SK-N-SH (cell line): ENCODE measurements around the gene HACE1. TPM values are rescaled to one million over a fixed set of nuclear protein-coding genes. Genes with fewer than 3 reads are reported as not detected.

Experiments
- CTCF ChIA-PET: fragments of 300-600, 350-600 bp; formaldehyde crosslinking; extraction: SDS; loops from one replicate; lab custom pipeline; 2021; lab: Yijun Ruan, JAX
- POLR2A ChIA-PET: fragments of 350-600 bp; sonication (Branson Sonifier 250); formaldehyde crosslinking; extraction: SDS; loops from one replicate; lab custom pipeline; 2020; ENCODE audit warnings: antibody characterized with exemption, inconsistent platforms; lab: Yijun Ruan, JAX
- DNase-seq: peaks from one replicate; pipeline ENCODE4 v3.0.0; 2012
- H2AFZ ChIP-seq: fragments of 200-600 bp; sonication (generic); 2 replicates; pipeline ENCODE4 v1.8.1; 2016; ENCODE audit warnings: antibody characterized with exemption, mild to moderate bottlenecking, low read depth
- H3F3A ChIP-seq: fragments of 200-600 bp; sonication (generic); replicated peaks from 2 replicates; pipeline ENCODE3; 2016; ENCODE audit warnings: antibody characterized with exemption, mild to moderate bottlenecking; ENCODE audit not compliant: insufficient read depth
- H3K27ac ChIP-seq, 2 experiments: fragments of 200-500 bp in 1 of 2; fragments of 200-600 bp in 1 of 2; sonication (Bioruptor generic) in 1 of 2; sonication (generic), shearing (Covaris generic) in 1 of 2; 2 replicates each; pipeline versions ENCODE4 v1.5.1 to v1.6.1; 2014 to 2016; ENCODE audit warnings: low read depth in 2 of 2, inconsistent platforms in 1 of 2, low read length in 1 of 2, mild to moderate bottlenecking in 1 of 2, mixed read lengths in 1 of 2
- H3K27me3 ChIP-seq: fragments of 200-600 bp; sonication (generic), shearing (Covaris generic); 2 replicates; pipeline ENCODE4 v1.6.1; 2016; ENCODE audit warnings: mixed run types; ENCODE audit not compliant: insufficient read depth
- H3K36me3 ChIP-seq, 2 experiments: fragments of 200-500 bp in 1 of 2; fragments of 200-600 bp in 1 of 2; sonication (Bioruptor generic) in 1 of 2; sonication (generic) in 1 of 2; replicated peaks in 1 of 2; 2 replicates each; pipeline versions ENCODE3 to v1.5.1; 2014 to 2016; ENCODE audit warnings: low read length in 1 of 2, mild to moderate bottlenecking in 1 of 2; ENCODE audit not compliant: insufficient read depth in 2 of 2, control insufficient read depth in 1 of 2
- H3K4me1 ChIP-seq, 2 experiments: fragments of 200-500 bp in 1 of 2; fragments of 200-600 bp in 1 of 2; sonication (Bioruptor generic) in 1 of 2; sonication (generic), shearing (Covaris generic) in 1 of 2; 2 replicates each; pipeline versions ENCODE4 v1.5.1 to v1.6.1; 2014 to 2016; ENCODE audit warnings: low read depth in 1 of 2, low read length in 1 of 2, mixed run types in 1 of 2; ENCODE audit not compliant: insufficient read depth in 2 of 2, control insufficient read depth in 1 of 2
- H3K4me2 ChIP-seq: fragments of 200-600 bp; sonication (generic), shearing (Covaris generic); 2 replicates; pipeline ENCODE4 v1.6.1; 2017; ENCODE audit warnings: mixed run types
- H3K4me3 ChIP-seq, 2 experiments: fragments of 200-500 bp in 1 of 2; fragments of 200-600 bp in 1 of 2; sonication (Bioruptor generic) in 1 of 2; sonication (generic), shearing (Covaris generic) in 1 of 2; 2 replicates each; pipeline versions ENCODE4 v1.5.1 to v1.8.1; 2014 to 2016; ENCODE audit warnings: low read depth in 2 of 2, inconsistent platforms in 1 of 2, low read length in 1 of 2, mild to moderate bottlenecking in 1 of 2, mixed read lengths in 1 of 2, moderate library complexity in 1 of 2
- H3K79me2 ChIP-seq: fragments of 200-600 bp; sonication (generic); 2 replicates; pipeline ENCODE4 v1.8.1; 2017; ENCODE audit warnings: mild to moderate bottlenecking; ENCODE audit not compliant: insufficient read depth
- H3K9ac ChIP-seq: fragments of 200-600 bp; sonication (generic); 2 replicates; pipeline ENCODE4 v1.6.1; 2017; ENCODE audit warnings: mixed run types
- H3K9me2 ChIP-seq: fragments of 200-600 bp; sonication (generic); 2 replicates; pipeline ENCODE4 v1.6.1; 2017; ENCODE audit warnings: mixed run types
- H3K9me3 ChIP-seq: fragments of 200-600 bp; sonication (generic); 2 replicates; pipeline ENCODE4 v1.6.1; 2017; ENCODE audit warnings: mixed run types, mild to moderate bottlenecking, moderate library complexity
- H4K20me1 ChIP-seq: fragments of 200-600 bp; sonication (generic); 2 replicates; pipeline ENCODE4 v1.6.1; 2017; ENCODE audit warnings: mild to moderate bottlenecking, mixed run types; ENCODE audit not compliant: insufficient read depth
- EP300 ChIP-seq, 2 experiments: IDR thresholded peaks; 2 replicates each; pipeline versions ENCODE4 v1.4.0 to v1.6.1; 2012; ENCODE audit warnings: borderline replicate concordance in 1 of 2, low read depth in 1 of 2, low read length in 1 of 2
- FOSL2 ChIP-seq: IDR thresholded peaks from 2 replicates; pipeline ENCODE4 v1.4.0; 2012; ENCODE audit warnings: low read depth, mild to moderate bottlenecking, moderate library complexity, borderline replicate concordance
- FOXJ3 ChIP-seq: sonication (generic); formaldehyde crosslinking; IDR thresholded peaks from 2 replicates; pipeline ENCODE4 v1.5.1; 2020; ENCODE audit warnings: mild to moderate bottlenecking, missing genetic modification reagents
- GABPA ChIP-seq: IDR thresholded peaks from 2 replicates; pipeline ENCODE4 v1.4.0; 2012; ENCODE audit warnings: low read depth, mild to moderate bottlenecking
- GATA2 ChIP-seq: sonication (generic); formaldehyde crosslinking; IDR thresholded peaks from 2 replicates; pipeline ENCODE4 v1.5.0; 2020; ENCODE audit warnings: mild to moderate bottlenecking, missing genetic modification reagents
- MEF2A ChIP-seq: IDR thresholded peaks from 2 replicates; pipeline ENCODE4 v1.4.0; 2012; ENCODE audit warnings: low read depth, borderline replicate concordance
- MXI1 ChIP-seq: IDR thresholded peaks from 2 replicates; pipeline ENCODE4 v1.6.1; 2012; ENCODE audit warnings: mild to moderate bottlenecking, low read depth, low read length, improper control_type of control experiment
- NFIC ChIP-seq: IDR thresholded peaks from 2 replicates; pipeline ENCODE4 v1.4.0; 2012; ENCODE audit warnings: borderline replicate concordance
- NRF1 ChIP-seq: IDR thresholded peaks from 2 replicates; pipeline ENCODE4 v1.6.1; 2012; ENCODE audit warnings: low read depth, mild to moderate bottlenecking, low read length
- RAD21 ChIP-seq: IDR thresholded peaks from 2 replicates; pipeline ENCODE4 v1.6.1; 2012; ENCODE audit warnings: mild to moderate bottlenecking, low read length
- RFX5 ChIP-seq: IDR thresholded peaks from 2 replicates; pipeline ENCODE4 v1.6.1; 2012; ENCODE audit warnings: mild to moderate bottlenecking, improper control_type of control experiment, low read length
- SIN3A ChIP-seq: IDR thresholded peaks from 2 replicates; pipeline ENCODE4 v1.6.1; 2012; ENCODE audit warnings: low read depth, mild to moderate bottlenecking, low read length, moderate library complexity, borderline replicate concordance
- TAF1 ChIP-seq: IDR thresholded peaks from 2 replicates; pipeline ENCODE4 v1.6.1; 2012; ENCODE audit warnings: low read depth, mild to moderate bottlenecking, low read length, moderate library complexity, borderline replicate concordance
- TCF12 ChIP-seq: IDR thresholded peaks from 2 replicates; pipeline ENCODE4 v1.4.0; 2012
- TEAD4 ChIP-seq: IDR thresholded peaks from 2 replicates; pipeline ENCODE4 v1.4.0; 2012; ENCODE audit warnings: mild to moderate bottlenecking, borderline replicate concordance; ENCODE audit not compliant: insufficient read depth
- USF1 ChIP-seq: IDR thresholded peaks from 2 replicates; pipeline ENCODE4 v1.4.0; 2012; ENCODE audit warnings: low read depth, borderline replicate concordance
- YY1 ChIP-seq: IDR thresholded peaks from 2 replicates; pipeline ENCODE4 v1.4.0; 2012; ENCODE audit warnings: low read depth, mild to moderate bottlenecking
- ZBTB33 ChIP-seq: IDR thresholded peaks from 2 replicates; pipeline ENCODE4 v1.4.0; 2012; ENCODE audit warnings: low read depth, borderline replicate concordance
- WGBS: methylation state at CpG from one replicate; pipeline ENCODE4 v1.1.6; 2017; ENCODE audit warnings: low lambda C conversion rate; 5-methylcytosine and 5-hydroxymethylcytosine counted together
- polyA plus RNA-seq, 3 experiments: library from polyadenylated mRNA; depleted of rRNA; stranded (reverse); fragments of >200 nt; gene quantifications; 2 replicates each; pipeline ENCODE4 v1.2.3, GENCODE V29; 2012
- TF ChIP-seq, protein P1 (sequence below): fragments of 150-350 bp; IDR thresholded peaks from 2 replicates; pipeline ENCODE4 v1.6.1; 2016; ENCODE audit warnings: mild to moderate bottlenecking, low read depth, low read length
- TF ChIP-seq, protein P2 (sequence below): IDR thresholded peaks from 2 replicates; pipeline ENCODE4; 2012
- TF ChIP-seq, protein P3 (sequence below): IDR thresholded peaks from 2 replicates; pipeline ENCODE4 v1.4.0; 2012; ENCODE audit warnings: low read depth

Gene HACE1
- polyA plus RNA-seq, 1 of the 3 experiments (the other 2 are of a cell fraction): 6.2 TPM

DNA sequence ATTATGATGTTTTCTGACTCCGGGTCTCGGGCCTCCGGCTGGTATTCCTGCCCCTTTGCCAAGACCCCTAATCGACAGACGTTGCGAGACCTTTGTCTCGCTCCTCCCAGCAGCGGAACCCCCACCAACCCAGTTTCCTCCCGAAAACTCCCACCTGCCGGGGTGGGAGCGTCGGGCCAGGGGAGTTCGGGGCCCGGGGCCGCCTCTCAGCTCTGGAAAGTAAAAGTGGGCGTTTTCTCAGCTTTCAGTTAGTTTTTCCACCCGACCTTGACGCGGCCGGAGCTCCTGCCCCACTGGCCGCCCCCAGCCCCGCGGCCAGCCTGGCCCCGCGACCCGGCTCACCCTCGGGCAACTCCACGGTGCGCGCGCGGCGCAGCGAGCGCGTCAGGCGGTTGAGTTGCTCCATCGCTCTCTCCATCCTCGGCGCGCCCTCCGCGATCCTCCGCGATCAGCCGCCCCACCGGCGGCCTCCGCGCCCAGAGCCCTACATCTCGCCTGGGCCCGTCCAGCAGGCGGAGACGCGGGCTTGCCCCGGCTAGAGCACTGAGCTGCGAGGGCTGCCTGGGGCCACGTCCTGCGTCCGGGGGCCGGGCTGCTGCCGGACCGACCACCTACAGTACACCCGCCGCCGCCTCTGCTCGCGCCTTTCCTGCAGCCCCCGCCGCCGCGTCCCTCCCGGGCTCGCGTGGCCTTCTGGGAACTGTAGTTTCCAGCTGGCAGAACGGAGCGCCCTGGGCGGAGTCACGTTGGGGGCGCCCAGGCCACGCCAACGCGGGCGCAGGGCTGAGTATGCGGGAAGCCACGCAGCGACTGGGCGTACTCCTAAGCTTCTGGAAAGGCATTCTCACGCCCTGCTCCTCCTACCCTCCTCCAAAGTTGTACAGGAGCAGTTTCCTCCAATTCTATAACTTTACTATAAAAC, at the start of gene HACE1 (continued):
- no peak for TF ChIP-seq RFX5
- TF ChIP-seq ZBTB33: peak; percentile 53; the same call in 1 of the 2 replicates
- TF ChIP-seq NRF1: 0 out of 2 replicates have a peak, but pooled peaks have one; percentile 21
- TF ChIP-seq, protein P1, sequence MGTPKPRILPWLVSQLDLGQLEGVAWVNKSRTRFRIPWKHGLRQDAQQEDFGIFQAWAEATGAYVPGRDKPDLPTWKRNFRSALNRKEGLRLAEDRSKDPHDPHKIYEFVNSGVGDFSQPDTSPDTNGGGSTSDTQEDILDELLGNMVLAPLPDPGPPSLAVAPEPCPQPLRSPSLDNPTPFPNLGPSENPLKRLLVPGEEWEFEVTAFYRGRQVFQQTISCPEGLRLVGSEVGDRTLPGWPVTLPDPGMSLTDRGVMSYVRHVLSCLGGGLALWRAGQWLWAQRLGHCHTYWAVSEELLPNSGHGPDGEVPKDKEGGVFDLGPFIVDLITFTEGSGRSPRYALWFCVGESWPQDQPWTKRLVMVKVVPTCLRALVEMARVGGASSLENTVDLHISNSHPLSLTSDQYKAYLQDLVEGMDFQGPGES: no peak
- TF ChIP-seq EP300 (IDR thresholded peaks at IDR 0.05; ENCODE audit: borderline replicate concordance in 1 of 2, low read depth in 1 of 2, low read length in 1 of 2): 0 out of 4 replicates have a peak, but pooled peaks of 1 of the 2 experiments have one; percentile 24
- no peak; the same call in 1 of the 2 replicates for TF ChIP-seq FOSL2
- 0 out of 2 replicates have a peak, but pooled peaks have one; percentile 22 for TF ChIP-seq FOXJ3 (CRISPR knock-in tag)
- TF ChIP-seq TAF1: peak; percentile 34; the same call in 1 of the 2 replicates
- no peak for TF ChIP-seq NFIC
- TF ChIP-seq GABPA: peak; percentile 57
- TF ChIP-seq YY1: no peak; the same call in 1 of the 2 replicates
- no peak for TF ChIP-seq USF1
- TF ChIP-seq MEF2A: no peak
- TF ChIP-seq, all 33 proteins: peak for 14

GRCh38 chr6:104908888-104909525, 49.3 kb upstream of the HACE1 start:
- CTCF ChIA-PET: interaction anchor here (1.0 kb wide), 2 partner anchors 25 to 32 kb away, joined by 3 to 5 read pairs; no protein-coding TSS in a partner anchor
- POLR2A ChIA-PET: no interaction called here
- no peaks in the 10 kb centered on the region for H3K79me2 ChIP-seq
- H3K27ac ChIP-seq: no peak overlapping the region
- H3K4me1 ChIP-seq: no peaks in the 10 kb centered on the region
- H3K4me2 ChIP-seq: no peak overlapping the region
- H3K9me3 ChIP-seq: no peaks in the 10 kb centered on the region
- H4K20me1 ChIP-seq: no peaks in the 10 kb centered on the region
- no peak overlapping the region for H3K4me3 ChIP-seq
- no peak for DNase-seq
- H2AFZ ChIP-seq: no peak overlapping the region
- no peaks in the 10 kb centered on the region for H3K9me2 ChIP-seq
- H3F3A ChIP-seq: no peaks in the 10 kb centered on the region
- H3K36me3 ChIP-seq: no peaks in the 10 kb centered on the region
- 44% methylated on average over 1 of the region's 2 CpGs for WGBS
- H3K9ac ChIP-seq: no peak overlapping the region
- no peaks in the 10 kb centered on the region for H3K27me3 ChIP-seq
- TF ChIP-seq, protein P2, sequence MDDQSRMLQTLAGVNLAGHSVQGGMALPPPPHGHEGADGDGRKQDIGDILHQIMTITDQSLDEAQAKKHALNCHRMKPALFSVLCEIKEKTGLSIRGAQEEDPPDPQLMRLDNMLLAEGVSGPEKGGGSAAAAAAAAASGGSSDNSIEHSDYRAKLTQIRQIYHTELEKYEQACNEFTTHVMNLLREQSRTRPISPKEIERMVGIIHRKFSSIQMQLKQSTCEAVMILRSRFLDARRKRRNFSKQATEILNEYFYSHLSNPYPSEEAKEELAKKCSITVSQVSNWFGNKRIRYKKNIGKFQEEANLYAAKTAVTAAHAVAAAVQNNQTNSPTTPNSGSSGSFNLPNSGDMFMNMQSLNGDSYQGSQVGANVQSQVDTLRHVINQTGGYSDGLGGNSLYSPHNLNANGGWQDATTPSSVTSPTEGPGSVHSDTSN: no peak
- TF ChIP-seq TCF12 (no peak), RAD21 (no peak), USF1 (no peak), FOSL2 (no peak), MEF2A (no peak), TEAD4 (no peak), MXI1 (no peak), GATA2 (no peak), SIN3A (no peak)
- TF ChIP-seq, protein P3, sequence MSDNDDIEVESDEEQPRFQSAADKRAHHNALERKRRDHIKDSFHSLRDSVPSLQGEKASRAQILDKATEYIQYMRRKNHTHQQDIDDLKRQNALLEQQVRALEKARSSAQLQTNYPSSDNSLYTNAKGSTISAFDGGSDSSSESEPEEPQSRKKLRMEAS: no peak
